Stimulated activated naive CD8-positive, alpha-beta T cell treated with anti-CD3 and anti-CD28 coated beads, Interleukin-15, Interleukin-2, amounts not matched to agents 100 U/mL and 50 U/mL, for 24 hours (primary cell): Measurements from ENCODE around the gene SEPTIN10.
"Not testable (repeated sequence)": the region's sequence is repeated elsewhere in the genome, so short reads cannot be mapped to it uniquely, and the experiment has no call there.

Experiments
- ATAC-seq: fragments of 150-1000 bp; cut with Tn5 transposase; one replicate; pipeline ENCODE4 v1.10.0; 2021
- DNase-seq: peaks from one replicate; pipeline ENCODE4 v3.0.0; 2021

The SEPTIN10 gene

GRCh38 chr2:109633284-109633961 lies 19.7 kb upstream of the SEPTIN10 start:
- DNase-seq (no peak), ATAC-seq (no peak)

- ATAC-seq (no peak), DNase-seq (no peak)
Measured at GRCh38 chr2:109632158-109632789, 18.5 kb upstream of the SEPTIN10 start.

GRCh38 chr2:109631741-109632140 lies 18.0 kb upstream of the SEPTIN10 start:
- no peak for DNase-seq
- no peak for ATAC-seq

GRCh38 chr2:109630441-109631430 lies 17.0 kb upstream of the SEPTIN10 start:
- DNase-seq (no peak), ATAC-seq (no peak)

- no peak for ATAC-seq
Measured at GRCh38 chr2:109629867-109630266, 16.1 kb upstream of the SEPTIN10 start.

GRCh38 chr2:109628321-109628720 lies 14.6 kb upstream of the SEPTIN10 start:
- DNase-seq, ATAC-seq: not testable (repeated sequence)

More at GRCh38 chr2:109629867-109630266, 16.1 kb upstream of the SEPTIN10 start:
- DNase-seq: no peak

- ATAC-seq (no peak), DNase-seq (no peak)
Measured at GRCh38 chr2:109624339-109624738, 10.6 kb upstream of the SEPTIN10 start.

- DNase-seq (no peak), ATAC-seq (no peak)
Measured at GRCh38 chr2:109623923-109624322, 10.2 kb upstream of the SEPTIN10 start.

- ATAC-seq (no peak), DNase-seq (no peak)
Measured at GRCh38 chr2:109623297-109623696, 9.5 kb upstream of the SEPTIN10 start.

GRCh38 chr2:109619032-109619615 lies 5.4 kb upstream of the SEPTIN10 start:
- ATAC-seq: no peak
- DNase-seq: no peak

GRCh38 chr2:109616184-109616583 lies 2.4 kb upstream of the SEPTIN10 start:
- ATAC-seq: no peak
- DNase-seq: no peak

GRCh38 chr2:109615637-109616144 lies 1.9 kb upstream of the SEPTIN10 start:
- ATAC-seq (no peak), DNase-seq (no peak)

- no peak for ATAC-seq
- DNase-seq: peak; percentile 6
Measured at GRCh38 chr2:109614715-109615636, 1.2 kb upstream of the SEPTIN10 start.

- ATAC-seq: peak; percentile 6
- no peak for DNase-seq
Measured at GRCh38 chr2:109613081-109613921, 465 bp downstream of the SEPTIN10 start.

GRCh38 chr2:109611467-109612095 lies 2.2 kb downstream of the SEPTIN10 start:
- no peak for ATAC-seq
- no peak for DNase-seq

- DNase-seq: no peak
- ATAC-seq: no peak
Measured at GRCh38 chr2:109609352-109610024, 4.3 kb downstream of the SEPTIN10 start.

- DNase-seq (no peak), ATAC-seq (no peak)
Measured at GRCh38 chr2:109607766-109608165, 6.0 kb downstream of the SEPTIN10 start.

GRCh38 chr2:109604597-109604996 lies 9.2 kb downstream of the SEPTIN10 start:
- DNase-seq: no peak
- ATAC-seq: no peak

- ATAC-seq (no peak), DNase-seq (no peak)
Measured at GRCh38 chr2:109602617-109603188, 11.1 kb downstream of the SEPTIN10 start.
